Measurements from ENCODE around the gene PATE1.

Gene PATE1

GRCh38 chr11:125720781-125721180, 25.3 kb upstream of the PATE1 start:
- H3K9ac ChIP-seq (ENCODE audit: low read length) = no peak overlapping the region
- no peak overlapping the region for H2AK5ac ChIP-seq (ENCODE audit: low read length, severe bottlenecking)
- H3K9me3 ChIP-seq (ENCODE audit: control insufficient read depth, low read length) = no peaks in the 10 kb centered on the region
- no peak overlapping the region for H3K23ac ChIP-seq (ENCODE audit: low read length in 2 of 2)
- H3K79me1 ChIP-seq (replicated peaks; ENCODE audit: low read length, poor library complexity, severe bottlenecking) = no peaks in the 10 kb centered on the region
- no peak overlapping the region for H2BK5ac ChIP-seq (ENCODE audit: low read depth, low read length, poor library complexity, severe bottlenecking)
- H2BK120ac ChIP-seq (ENCODE audit: low read depth, low read length) = no peak overlapping the region
- WGBS = 76% methylated on average over 6 of the region's 6 CpGs
- H3K27ac ChIP-seq (ENCODE audit: low read length, poor library complexity, severe bottlenecking) = no peak overlapping the region
- H3K4me2 ChIP-seq (ENCODE audit: low read length, poor library complexity, severe bottlenecking) = no peak overlapping the region
- no peak overlapping the region for H2BK15ac ChIP-seq (ENCODE audit: low read depth, poor library complexity, severe bottlenecking)
- H2AFZ ChIP-seq (ENCODE audit: low read depth, low read length) = no peak overlapping the region
- H3K27me3 ChIP-seq (ENCODE audit: control insufficient read depth in 1 of 2, insufficient read depth in 1 of 2, low read length in 2 of 2) = peaks cover 0 to 9% of the 10 kb centered on the region in 2 experiments
- H2BK12ac ChIP-seq (ENCODE audit: low read length in 2 of 2) = no peak overlapping the region
- H3K4me3 ChIP-seq (ENCODE audit: insufficient read depth in 1 of 2, low read depth in 1 of 2, low read length in 2 of 2) = no peak overlapping the region
- no peak overlapping the region for H4K91ac ChIP-seq (ENCODE audit: low read length)
- H3K4ac ChIP-seq (ENCODE audit: low read depth in 1 of 2, low read length in 2 of 2) = no peak overlapping the region
- no peak overlapping the region for H3K14ac ChIP-seq (ENCODE audit: low read length in 2 of 2)
- no peaks in the 10 kb centered on the region for H3K36me3 ChIP-seq (ENCODE audit: control insufficient read depth in 1 of 2, insufficient read depth in 2 of 2, low read depth in 1 of 2, low read length in 2 of 2)
- H3K4me1 ChIP-seq (ENCODE audit: control insufficient read depth, insufficient read depth, low read depth, low read length) = no peaks in the 10 kb centered on the region
- H3K18ac ChIP-seq (ENCODE audit: low read depth in 1 of 2, low read length in 2 of 2) = no peak overlapping the region
- no peak overlapping the region for H4K8ac ChIP-seq (ENCODE audit: low read length)
- DNase-seq = no peak

- Histone ChIP-seq H3K14ac (ENCODE audit: low read length in 2 of 2) (no peak overlapping the region), H3K4ac (ENCODE audit: low read depth in 1 of 2, low read length in 2 of 2) (no peak overlapping the region), H3K4me3 (ENCODE audit: insufficient read depth in 1 of 2, low read depth in 1 of 2, low read length in 2 of 2) (no peak overlapping the region), H4K8ac (ENCODE audit: low read length) (no peak overlapping the region), H2AFZ (ENCODE audit: low read depth, low read length) (no peak overlapping the region), H3K27me3 (ENCODE audit: control insufficient read depth in 1 of 2, insufficient read depth in 1 of 2, low read length in 2 of 2) (peaks cover 0 to 9% of the 10 kb centered on the region in 2 experiments), H3K23ac (ENCODE audit: low read length in 2 of 2) (no peak overlapping the region), H3K9me3 (ENCODE audit: control insufficient read depth, low read length) (no peaks in the 10 kb centered on the region), H3K18ac (ENCODE audit: low read depth in 1 of 2, low read length in 2 of 2) (no peak overlapping the region), H2BK5ac (ENCODE audit: low read depth, low read length, poor library complexity, severe bottlenecking) (no peak overlapping the region), H3K27ac (ENCODE audit: low read length, poor library complexity, severe bottlenecking) (no peak overlapping the region), H2BK120ac (ENCODE audit: low read depth, low read length) (no peak overlapping the region), H2AK5ac (ENCODE audit: low read length, severe bottlenecking) (no peak overlapping the region), H4K91ac (ENCODE audit: low read length) (no peak overlapping the region), H2BK15ac (ENCODE audit: low read depth, poor library complexity, severe bottlenecking) (no peak overlapping the region), H3K4me2 (ENCODE audit: low read length, poor library complexity, severe bottlenecking) (no peak overlapping the region), H2BK12ac (ENCODE audit: low read length in 2 of 2) (no peak overlapping the region), H3K79me1 (replicated peaks; ENCODE audit: low read length, poor library complexity, severe bottlenecking) (no peaks in the 10 kb centered on the region), H3K4me1 (ENCODE audit: control insufficient read depth, insufficient read depth, low read depth, low read length) (no peaks in the 10 kb centered on the region), H3K9ac (ENCODE audit: low read length) (no peak overlapping the region), H3K36me3 (ENCODE audit: control insufficient read depth in 1 of 2, insufficient read depth in 2 of 2, low read depth in 1 of 2, low read length in 2 of 2) (no peaks in the 10 kb centered on the region)
- no CpG with 5 or more reads among the region's 1 CpG for WGBS
- DNase-seq = no peak
Measured at GRCh38 chr11:125724125-125724524, 22.0 kb upstream of the PATE1 start.

GRCh38 chr11:125728969-125729368, 17.1 kb upstream of the PATE1 start:
- Histone ChIP-seq H3K23ac (ENCODE audit: low read length in 2 of 2) (no peak overlapping the region), H2AFZ (ENCODE audit: low read depth, low read length) (no peak overlapping the region), H3K14ac (ENCODE audit: low read length in 2 of 2) (no peak overlapping the region), H3K4me3 (ENCODE audit: insufficient read depth in 1 of 2, low read depth in 1 of 2, low read length in 2 of 2) (no peak overlapping the region), H2BK120ac (ENCODE audit: low read depth, low read length) (no peak overlapping the region), H3K4me1 (ENCODE audit: control insufficient read depth, insufficient read depth, low read depth, low read length) (no peaks in the 10 kb centered on the region), H3K4me2 (ENCODE audit: low read length, poor library complexity, severe bottlenecking) (no peak overlapping the region), H2BK15ac (ENCODE audit: low read depth, poor library complexity, severe bottlenecking) (no peak overlapping the region), H3K4ac (ENCODE audit: low read depth in 1 of 2, low read length in 2 of 2) (no peak overlapping the region), H3K27me3 (ENCODE audit: control insufficient read depth in 1 of 2, insufficient read depth in 1 of 2, low read length in 2 of 2) (peaks cover 13 to 16% of the 10 kb centered on the region in 2 experiments), H2BK12ac (ENCODE audit: low read length in 2 of 2) (no peak overlapping the region), H3K18ac (ENCODE audit: low read depth in 1 of 2, low read length in 2 of 2) (no peak overlapping the region), H2AK5ac (ENCODE audit: low read length, severe bottlenecking) (no peak overlapping the region), H3K27ac (ENCODE audit: low read length, poor library complexity, severe bottlenecking) (no peak overlapping the region), H4K91ac (ENCODE audit: low read length) (no peak overlapping the region), H3K9ac (ENCODE audit: low read length) (no peak overlapping the region), H3K36me3 (ENCODE audit: control insufficient read depth in 1 of 2, insufficient read depth in 2 of 2, low read depth in 1 of 2, low read length in 2 of 2) (no peaks in the 10 kb centered on the region), H3K79me1 (replicated peaks; ENCODE audit: low read length, poor library complexity, severe bottlenecking) (no peaks in the 10 kb centered on the region), H4K8ac (ENCODE audit: low read length) (no peak overlapping the region), H2BK5ac (ENCODE audit: low read depth, low read length, poor library complexity, severe bottlenecking) (no peak overlapping the region), H3K9me3 (ENCODE audit: control insufficient read depth, low read length) (no peaks in the 10 kb centered on the region)
- DNase-seq = no peak
- WGBS = 71% methylated on average over 3 of the region's 3 CpGs

GRCh38 chr11:125740617-125741016, 5.5 kb upstream of the PATE1 start:
- peaks cover 6 to 18% of the 10 kb centered on the region in 2 experiments for H3K27me3 ChIP-seq (ENCODE audit: control insufficient read depth in 1 of 2, insufficient read depth in 1 of 2, low read length in 2 of 2)
- no peak overlapping the region for H2AFZ ChIP-seq (ENCODE audit: low read depth, low read length)
- H3K9ac ChIP-seq (ENCODE audit: low read length) = no peak overlapping the region
- no peak overlapping the region for H4K8ac ChIP-seq (ENCODE audit: low read length)
- H2BK5ac ChIP-seq (ENCODE audit: low read depth, low read length, poor library complexity, severe bottlenecking) = no peak overlapping the region
- H3K14ac ChIP-seq (ENCODE audit: low read length in 2 of 2) = no peak overlapping the region
- H3K23ac ChIP-seq (ENCODE audit: low read length in 2 of 2) = no peak overlapping the region
- no peak overlapping the region for H3K27ac ChIP-seq (ENCODE audit: low read length, poor library complexity, severe bottlenecking)
- H3K36me3 ChIP-seq (ENCODE audit: control insufficient read depth in 1 of 2, insufficient read depth in 2 of 2, low read depth in 1 of 2, low read length in 2 of 2) = no peaks in the 10 kb centered on the region
- no peak overlapping the region for H2BK120ac ChIP-seq (ENCODE audit: low read depth, low read length)
- H3K4ac ChIP-seq (ENCODE audit: low read depth in 1 of 2, low read length in 2 of 2) = no peak overlapping the region
- H3K18ac ChIP-seq (ENCODE audit: low read depth in 1 of 2, low read length in 2 of 2) = no peak overlapping the region
- H3K4me1 ChIP-seq (ENCODE audit: control insufficient read depth, insufficient read depth, low read depth, low read length) = no peaks in the 10 kb centered on the region
- peaks cover 4% of the 10 kb centered on the region for H3K9me3 ChIP-seq (ENCODE audit: control insufficient read depth, low read length)
- H4K91ac ChIP-seq (ENCODE audit: low read length) = no peak overlapping the region
- no peak overlapping the region for H3K4me3 ChIP-seq (ENCODE audit: insufficient read depth in 1 of 2, low read depth in 1 of 2, low read length in 2 of 2)
- H3K79me1 ChIP-seq (replicated peaks; ENCODE audit: low read length, poor library complexity, severe bottlenecking) = no peaks in the 10 kb centered on the region
- no peak for DNase-seq
- no peak overlapping the region for H2BK15ac ChIP-seq (ENCODE audit: low read depth, poor library complexity, severe bottlenecking)
- H2AK5ac ChIP-seq (ENCODE audit: low read length, severe bottlenecking) = no peak overlapping the region
- H2BK12ac ChIP-seq (ENCODE audit: low read length in 2 of 2) = no peak overlapping the region
- no peak overlapping the region for H3K4me2 ChIP-seq (ENCODE audit: low read length, poor library complexity, severe bottlenecking)
